ENCODE results near the gene ATP8B4.

ATP8B4 gene

GRCh38 chr15:49985463-49985862 is 133.6 kb downstream of the ATP8B4 start:
- DNase-seq (ENCODE audit: extremely low spot score): no peak
- no peak for TF ChIP-seq CTCF (IDR thresholded peaks at IDR 0.05; ENCODE audit: control extremely low read depth, extremely low read depth, low read depth, missing control alignments)
- ChIA-PET CTCF (interaction anchor here (0.8 to 1.4 kb wide), 2 partner anchors 8 to 12 kb away, joined by 3 read pairs; no protein-coding TSS in a partner anchor), POLR2A (no interaction called here)

- no peak for DNase-seq (ENCODE audit: extremely low spot score)
- CTCF ChIA-PET: no interaction called here
Observed at GRCh38 chr15:49984436-49984835, 134.6 kb downstream of the ATP8B4 start.

GRCh38 chr15:49982584-49982983 is 136.4 kb downstream of the ATP8B4 start:
- DNase-seq (ENCODE audit: extremely low spot score): no peak
- POLR2A ChIA-PET: no interaction called here
- CTCF ChIA-PET: interaction anchor here (0.9 to 1.5 kb wide), 4 partner anchors 21 to 25 kb away, joined by 3 to 4 read pairs (median 4); no protein-coding TSS in a partner anchor
- no peak for TF ChIP-seq CTCF (IDR thresholded peaks at IDR 0.05; ENCODE audit: control extremely low read depth, extremely low read depth, low read depth, missing control alignments)

More at GRCh38 chr15:49984436-49984835, 134.6 kb downstream of the ATP8B4 start:
- POLR2A ChIA-PET: no interaction called here
- no peak for TF ChIP-seq CTCF (IDR thresholded peaks at IDR 0.05; ENCODE audit: control extremely low read depth, extremely low read depth, low read depth, missing control alignments)

GRCh38 chr15:49979705-49980382 is 139.2 kb downstream of the ATP8B4 start:
- TF ChIP-seq CTCF (IDR thresholded peaks at IDR 0.05; ENCODE audit: control extremely low read depth, extremely low read depth, low read depth, missing control alignments): no peak
- DNase-seq (ENCODE audit: extremely low spot score): no peak
- POLR2A ChIA-PET: no interaction called here
- CTCF ChIA-PET: interaction anchor here (1.5 kb wide), 1 partner anchor 30 kb away, joined by 3 read pairs; no protein-coding TSS in a partner anchor

- ChIA-PET CTCF (interaction anchor here (0.9 to 1.5 kb wide), 4 partner anchors 7 to 104 kb away, joined by 3 to 6 read pairs (median 3); no protein-coding TSS in a partner anchor), POLR2A (no interaction called here)
- DNase-seq (ENCODE audit: extremely low spot score): no peak
- TF ChIP-seq CTCF (IDR thresholded peaks at IDR 0.05; ENCODE audit: control extremely low read depth, extremely low read depth, low read depth, missing control alignments): no peak
Observed at GRCh38 chr15:49978121-49978520, 140.9 kb downstream of the ATP8B4 start.

GRCh38 chr15:49977306-49977705 is 141.7 kb downstream of the ATP8B4 start:
- CTCF ChIA-PET: interaction anchor here (0.8 to 1.3 kb wide), 3 partner anchors 8 to 55 kb away, joined by 3 read pairs; no protein-coding TSS in a partner anchor
- no peak for TF ChIP-seq CTCF (IDR thresholded peaks at IDR 0.05; ENCODE audit: control extremely low read depth, extremely low read depth, low read depth, missing control alignments)
- DNase-seq (ENCODE audit: extremely low spot score): no peak
- POLR2A ChIA-PET: no interaction called here

Data from GM10248 (cell line).